Measurements from ENCODE around the gene FLVCR2.
A peak's percentile ranks its signal among the peaks of the same experiment; 100 is the strongest.

Gene FLVCR2

GRCh38 chr14:75558440-75558839, 20.0 kb upstream of the FLVCR2 start:
- DNase-seq (ENCODE audit: low read depth, low spot score) = no peak

GRCh38 chr14:75559045-75559444, 19.4 kb upstream of the FLVCR2 start:
- DNase-seq (ENCODE audit: low read depth, low spot score) = no peak

GRCh38 chr14:75559451-75560222, 18.8 kb upstream of the FLVCR2 start:
- DNase-seq (ENCODE audit: low read depth, low spot score) = no peak

- peak; percentile 37 for DNase-seq (ENCODE audit: low read depth, low spot score)
Measured at GRCh38 chr14:75561013-75561432, 17.4 kb upstream of the FLVCR2 start.

GRCh38 chr14:75562089-75562488, 16.3 kb upstream of the FLVCR2 start:
- DNase-seq (ENCODE audit: low read depth, low spot score) = no peak

GRCh38 chr14:75562489-75562888, 15.9 kb upstream of the FLVCR2 start:
- no peak for DNase-seq (ENCODE audit: low read depth, low spot score)

GRCh38 chr14:75563931-75564330, 14.5 kb upstream of the FLVCR2 start:
- no peak for DNase-seq (ENCODE audit: low read depth, low spot score)

- DNase-seq (ENCODE audit: low read depth, low spot score) = no peak
Measured at GRCh38 chr14:75565056-75565455, 13.4 kb upstream of the FLVCR2 start.

- no peak for DNase-seq (ENCODE audit: low read depth, low spot score)
Measured at GRCh38 chr14:75566321-75566720, 12.1 kb upstream of the FLVCR2 start.

GRCh38 chr14:75566752-75567151, 11.7 kb upstream of the FLVCR2 start:
- DNase-seq (ENCODE audit: low read depth, low spot score) = no peak

- no peak for DNase-seq (ENCODE audit: low read depth, low spot score)
Measured at GRCh38 chr14:75568140-75568539, 10.3 kb upstream of the FLVCR2 start.

GRCh38 chr14:75568791-75569190, 9.6 kb upstream of the FLVCR2 start:
- no peak for DNase-seq (ENCODE audit: low read depth, low spot score)

GRCh38 chr14:75570797-75571196, 7.6 kb upstream of the FLVCR2 start:
- no peak for DNase-seq (ENCODE audit: low read depth, low spot score)

- no peak for DNase-seq (ENCODE audit: low read depth, low spot score)
Measured at GRCh38 chr14:75572104-75572503, 6.3 kb upstream of the FLVCR2 start.

- DNase-seq (ENCODE audit: low read depth, low spot score) = no peak
Measured at GRCh38 chr14:75577090-75577489, 1.3 kb upstream of the FLVCR2 start.

- DNase-seq (ENCODE audit: low read depth, low spot score) = peak; percentile 68
Measured at GRCh38 chr14:75577729-75578101, 705 bp upstream of the FLVCR2 start.

GRCh38 chr14:75578786-75579337, 442 bp downstream of the FLVCR2 start:
- no peak for DNase-seq (ENCODE audit: low read depth, low spot score)

- DNase-seq (ENCODE audit: low read depth, low spot score) = no peak
Measured at GRCh38 chr14:75579338-75579864, 981 bp downstream of the FLVCR2 start.

- DNase-seq (ENCODE audit: low read depth, low spot score) = no peak
Measured at GRCh38 chr14:75579882-75580281, 1.5 kb downstream of the FLVCR2 start.

GRCh38 chr14:75587388-75587787, 9.0 kb downstream of the FLVCR2 start:
- DNase-seq (ENCODE audit: low read depth, low spot score) = no peak

- no peak for DNase-seq (ENCODE audit: low read depth, low spot score)
Measured at GRCh38 chr14:75589931-75590330, 11.5 kb downstream of the FLVCR2 start.

- DNase-seq (ENCODE audit: low read depth, low spot score) = no peak
Measured at GRCh38 chr14:75591331-75591946, 13.0 kb downstream of the FLVCR2 start.
